ENCODE measurements around the gene ZNF93. TPM values are rescaled to one million over a fixed set of nuclear protein-coding genes. Genes with fewer than 3 reads are reported as not detected.
"Not testable (repeated sequence)": the region's sequence is repeated elsewhere in the genome, so short reads cannot be mapped to it uniquely, and the experiment has no call there.

ZNF93 gene
- total and polyA plus RNA-seq, 9 of the 15 experiments (the other 6 are each of a cell fraction or from before 2014, with no cell fraction given), result 11.1 to 26.3 (median 17.1) TPM

GRCh38 chr19:19914596-19914995 lies 13.8 kb downstream of the ZNF93 start:
- ChIA-PET CTCF (ENCODE audit: low intra/inter-chr PET ratio) (no interaction called here), POLR2A (no interaction called here)
- no peak for FAIRE-seq
- H3K9ac ChIP-seq (ENCODE audit: insufficient read depth in 1 of 2, low read depth in 2 of 2, low read length in 2 of 2), result no peak overlapping the region
- no peaks in the 10 kb centered on the region for H3K27me3 ChIP-seq (ENCODE audit: control insufficient read depth in 2 of 2, insufficient read depth in 2 of 2, low read length in 2 of 2)
- intact Hi-C loops (cut with micrococcal nuclease), result no loop called here
- H3K4me1 ChIP-seq (replicated peaks in 1 of 2; ENCODE audit: control insufficient read depth in 2 of 2, insufficient read depth in 2 of 2, low read length in 2 of 2), result no peaks in the 10 kb centered on the region; a peak in 1 of 5 replicates
- no peak for ATAC-seq
- no peak overlapping the region for H3K4me3 ChIP-seq
- H3K79me2 ChIP-seq (ENCODE audit: control insufficient read depth, insufficient read depth, low read length), result peaks cover 20% of the 10 kb centered on the region; the same call in 2 of the 3 replicates
- in situ Hi-C loops (cut with MboI), result no loop called here
- TF ChIP-seq ZNF740 (CRISPR knock-in tag; IDR thresholded peaks at IDR 0.05) (no peak), ZNF740 (tag; IDR thresholded peaks at IDR 0.05) (no peak)
- DNase-seq (ENCODE audit: extremely low read depth in 1 of 4, low spot score in 3 of 4), result no peak
- WGBS (ENCODE audit: insufficient coverage, low coverage, missing lambda C conversion rate), result 64% methylated on average over 3 of the region's 3 CpGs
- H3K4me2 ChIP-seq (ENCODE audit: insufficient read depth, low read length), result no peak overlapping the region
- no peak overlapping the region for H2AFZ ChIP-seq (ENCODE audit: low read depth, low read length)
- no peak overlapping the region for H3K27ac ChIP-seq (ENCODE audit: extremely low read depth, low read depth, low read length)
- no peaks in the 10 kb centered on the region for H3K9me1 ChIP-seq (ENCODE audit: control insufficient read depth, insufficient read depth, low read length)
- no peaks in the 10 kb centered on the region for H4K20me1 ChIP-seq (replicated peaks; ENCODE audit: control insufficient read depth, insufficient read depth, low read length)
- peaks cover 21% of the 10 kb centered on the region for H3K36me3 ChIP-seq (ENCODE audit: control insufficient read depth, insufficient read depth, low read length)
- H3K9me3 ChIP-seq (replicated peaks; ENCODE audit: control insufficient read depth, insufficient read depth, low read depth, low read length), result no peaks in the 10 kb centered on the region
- BruUV-seq (replicated peaks), result no TSS peak

GRCh38 chr19:19930417-19930816 lies 29.7 kb downstream of the ZNF93 start:
- ATAC-seq; TF ChIP-seq REST (CRISPR knock-in tag; IDR thresholded peaks at IDR 0.05; ENCODE audit: low read depth): not testable (repeated sequence)
- peak in 1 of 4 experiments; percentile 36 for DNase-seq (ENCODE audit: extremely low read depth in 1 of 4, low spot score in 3 of 4)
- TF ChIP-seq REST (IDR thresholded peaks at IDR 0.05; ENCODE audit: borderline replicate concordance), result peak; percentile 11; the same call in 1 of the 2 replicates

More at GRCh38 chr19:19930417-19930816, 29.7 kb downstream of the ZNF93 start:
- FAIRE-seq; H3K4me3 ChIP-seq; BruUV-seq (replicated peaks); H3K79me2 ChIP-seq (ENCODE audit: control insufficient read depth, insufficient read depth, low read length); H3K9ac ChIP-seq (ENCODE audit: insufficient read depth in 1 of 2, low read depth in 2 of 2, low read length in 2 of 2); H2AFZ ChIP-seq (ENCODE audit: low read depth, low read length); H3K27me3 ChIP-seq (ENCODE audit: control insufficient read depth in 2 of 2, insufficient read depth in 2 of 2, low read length in 2 of 2); H3K4me2 ChIP-seq (ENCODE audit: insufficient read depth, low read length); in situ Hi-C loops (cut with MboI); H3K4me1 ChIP-seq (replicated peaks in 1 of 2; ENCODE audit: control insufficient read depth in 2 of 2, insufficient read depth in 2 of 2, low read length in 2 of 2); H4K20me1 ChIP-seq (replicated peaks; ENCODE audit: control insufficient read depth, insufficient read depth, low read length); POLR2A ChIA-PET; H3K9me1 ChIP-seq (ENCODE audit: control insufficient read depth, insufficient read depth, low read length); CTCF ChIA-PET (ENCODE audit: low intra/inter-chr PET ratio); intact Hi-C loops (cut with micrococcal nuclease); H3K27ac ChIP-seq (ENCODE audit: extremely low read depth, low read depth, low read length): not testable (repeated sequence)
- Histone ChIP-seq H3K9me3 (replicated peaks; ENCODE audit: control insufficient read depth, insufficient read depth, low read depth, low read length) (peaks cover 27% of the 10 kb centered on the region), H3K36me3 (ENCODE audit: control insufficient read depth, insufficient read depth, low read length) (peaks cover 43% of the 10 kb centered on the region; the same call in 1 of the 3 replicates)
- WGBS (ENCODE audit: insufficient coverage, low coverage, missing lambda C conversion rate), result 58% methylated on average over 7 of the region's 7 CpGs

Data from K562 (cell line).